Panc1 (cell line): Measurements from ENCODE around the gene ATF6B. TPM values are rescaled to one million over a fixed set of nuclear protein-coding genes. Genes with fewer than 3 reads are reported as not detected.

Experiments
- ATAC-seq: fragments of 200-7000 bp; cut with Tn5 transposase; 2 replicates; pipeline ENCODE4 v1.9.1; 2020; ENCODE audit warnings: mild to moderate bottlenecking, moderate library complexity
- BruUV-seq: library from RNA; stranded (reverse); fragments of 400-500 nt; replicated peaks from 2 replicates; lab custom pipeline; 2021; lab: Mats Ljungman, UMichigan
- CTCF ChIA-PET: fragments of 300-600 bp; sonication (Branson Sonifier 250); formaldehyde crosslinking; loops from one replicate; lab custom pipeline; 2022; ENCODE audit warnings: antibody characterized with exemption; lab: Charles Lee
- POLR2A ChIA-PET: fragments of 300-600 bp; sonication (Branson Sonifier 250); formaldehyde crosslinking; loops from one replicate; lab custom pipeline; 2022; ENCODE audit warnings: antibody characterized with exemption; lab: Charles Lee
- DNase-seq: peaks from one replicate; pipeline ENCODE4 v3.0.0-alpha.2; 2010; ENCODE audit warnings: low read depth, low spot score
- H3K27ac ChIP-seq: 2 replicates; pipeline ENCODE4 v1.5.1; 2011; ENCODE audit warnings: mild to moderate bottlenecking, low read length, inconsistent platforms
- H3K27me3 ChIP-seq: fragments of 200-500 bp; sonication (Bioruptor generic); 2 replicates; pipeline ENCODE4 v1.6.0; 2014; ENCODE audit warnings: low read length, inconsistent platforms; ENCODE audit not compliant: control insufficient read depth, insufficient read depth
- H3K36me3 ChIP-seq: fragments of 200-500 bp; sonication (Bioruptor generic); 2 replicates; pipeline ENCODE4 v1.5.1; 2014; ENCODE audit warnings: inconsistent platforms, mild to moderate bottlenecking, low read length, moderate library complexity; ENCODE audit not compliant: control insufficient read depth, insufficient read depth
- H3K4me1 ChIP-seq: 2 replicates; pipeline ENCODE4 v1.5.1; 2011; ENCODE audit warnings: inconsistent platforms, mild to moderate bottlenecking, low read length, moderate library complexity; ENCODE audit not compliant: control insufficient read depth, insufficient read depth
- H3K4me3 ChIP-seq, 2 experiments: 2 replicates each; pipeline ENCODE4 v1.5.1; 2011 to 2012; ENCODE audit warnings: low read depth in 2 of 2, low read length in 2 of 2, mild to moderate bottlenecking in 2 of 2, inconsistent platforms in 1 of 2, moderate library complexity in 1 of 2
- H3K9me3 ChIP-seq: fragments of 200-500 bp; sonication (Bioruptor generic); 2 replicates; pipeline ENCODE4 v1.5.1; 2014; ENCODE audit warnings: low read depth, mild to moderate bottlenecking, inconsistent platforms, low read length, moderate library complexity; ENCODE audit not compliant: control insufficient read depth, insufficient read depth
- CTCF ChIP-seq: fragments of 450-650 bp; IDR thresholded peaks from 2 replicates; pipeline ENCODE4 v1.5.1; 2017; ENCODE audit warnings: mild to moderate bottlenecking
- POLR2AphosphoS5 ChIP-seq: IDR thresholded peaks from 2 replicates; pipeline ENCODE4 v1.6.1; 2012; ENCODE audit warnings: mild to moderate bottlenecking, low read depth, low read length, moderate library complexity
- REST ChIP-seq, 2 experiments: IDR thresholded peaks; 2 replicates each; pipeline ENCODE4 v1.6.1; 2011 to 2012; ENCODE audit warnings: low read depth in 2 of 2, control low read depth in 1 of 2, low read length in 1 of 2, mild to moderate bottlenecking in 1 of 2, moderate library complexity in 1 of 2; ENCODE audit not compliant: insufficient read depth in 1 of 2
- SIN3A ChIP-seq: IDR thresholded peaks from 2 replicates; pipeline ENCODE4 v1.6.1; 2012; ENCODE audit warnings: low read depth, mild to moderate bottlenecking, low read length, moderate library complexity, borderline replicate concordance; ENCODE audit not compliant: insufficient read depth
- TCF7L2 ChIP-seq: IDR thresholded peaks from 2 replicates; pipeline ENCODE4 v1.6.1; 2011; ENCODE audit warnings: mild to moderate bottlenecking, low read depth, low read length, inconsistent platforms
- in situ Hi-C: cut with HindIII; loops from 2 replicates; pipeline ENCODE4 v1.10.0; 2016; ENCODE audit warnings: low sequenced_read_pairs, low pct_unique_long_range_greater_than_20kb
- intact Hi-C: fragments of 100-400 bp; cut with micrococcal nuclease; formaldehyde crosslinking; loops from one replicate; pipeline ENCODE4 v1.10.0; 2022; ENCODE audit not compliant: unreplicated experiment
- total RNA-seq: library from RNA; stranded (reverse); gene quantifications from one replicate; pipeline ENCODE4 v1.2.1, GENCODE V29; 2021; ENCODE audit not compliant: unreplicated experiment

ATF6B gene
- total RNA-seq, 1 experiment from 2014 or later: 127 TPM

GRCh38 chr6:32168807-32169591 lies 41.0 kb upstream of the ATF6B start:
- Histone ChIP-seq H3K27ac (no peak overlapping the region), H3K36me3 (0 out of 2 replicates have a peak, but pooled peaks cover 2% of the 10 kb centered on the region), H3K27me3 (no peaks in the 10 kb centered on the region), H3K4me3 (no peak overlapping the region), H3K4me1 (peaks cover 7% of the 10 kb centered on the region; the same call in 1 of the 2 replicates), H3K9me3 (no peaks in the 10 kb centered on the region)
- intact Hi-C loops: no loop called here
- CTCF ChIA-PET: no interaction called here
- POLR2A ChIA-PET: no interaction called here
- DNase-seq (no peak), ATAC-seq (peak; percentile 57; the same call in 1 of the 2 replicates)
- no TSS peak for BruUV-seq
- no peak for TF ChIP-seq REST (IDR thresholded peaks at IDR 0.05; ENCODE audit: insufficient read depth in 1 of 2, low read depth in 2 of 2, low read length in 1 of 2)
- no peak for TF ChIP-seq TCF7L2
- no peak for TF ChIP-seq SIN3A
- TF ChIP-seq CTCF: no peak; the same call in 1 of the 2 replicates
- no peak for TF ChIP-seq POLR2AphosphoS5
- in situ Hi-C loops: no loop called here

GRCh38 chr6:32168350-32168749 lies 40.3 kb upstream of the ATF6B start:
- POLR2A ChIA-PET: no interaction called here
- ATAC-seq: no peak
- BruUV-seq: TSS peak; percentile 70

More at GRCh38 chr6:32168350-32168749, 40.3 kb upstream of the ATF6B start:
- in situ Hi-C loops: no loop called here
- no peak overlapping the region for H3K4me3 ChIP-seq
- CTCF ChIA-PET: no interaction called here
- H3K36me3 ChIP-seq: 0 out of 2 replicates have a peak, but pooled peaks cover 2% of the 10 kb centered on the region
- TF ChIP-seq CTCF (no peak), TCF7L2 (no peak), POLR2AphosphoS5 (no peak), REST (IDR thresholded peaks at IDR 0.05; ENCODE audit: insufficient read depth in 1 of 2, low read depth in 2 of 2, low read length in 1 of 2) (no peak), SIN3A (no peak)
- H3K9me3 ChIP-seq: no peaks in the 10 kb centered on the region
- intact Hi-C loops: no loop called here
- H3K27ac ChIP-seq: no peak overlapping the region
- no peaks in the 10 kb centered on the region for H3K27me3 ChIP-seq
- H3K4me1 ChIP-seq: peaks cover 6% of the 10 kb centered on the region; the same call in 1 of the 2 replicates
- DNase-seq: no peak
